Stimulated activated CD8-positive, alpha-beta memory T cell treated with anti-CD3 and anti-CD28 coated beads, Interleukin-15, amount 100 ng/mL, for 1 hour (primary cell): ENCODE results near the gene NSG1.

Source experiments
- DNase-seq: peaks from one replicate; pipeline ENCODE4 v3.0.0-alpha.2; 2020; ENCODE audit warnings: low read depth

The NSG1 gene

GRCh38 chr4:4386736-4387392 is at the start of gene NSG1:
Gene NSG1, plus strand, starts transcription at chr4:4387102. Its CDS starts 528 bp downstream, at chr4:4387630.
- no peak for DNase-seq

GRCh38 chr4:4338210-4339001 is 48.5 kb upstream of the NSG1 start:
- no peak for DNase-seq

- no peak for DNase-seq
Observed at GRCh38 chr4:4339504-4340085, 47.3 kb upstream of the NSG1 start.

GRCh38 chr4:4341861-4342650 is 44.8 kb upstream of the NSG1 start:
- DNase-seq = no peak

- no peak for DNase-seq
Observed at GRCh38 chr4:4343038-4343437, 43.9 kb upstream of the NSG1 start.

- DNase-seq = no peak
Observed at GRCh38 chr4:4344915-4345527, 41.9 kb upstream of the NSG1 start.

- no peak for DNase-seq
Observed at GRCh38 chr4:4347585-4347984, 39.3 kb upstream of the NSG1 start.

GRCh38 chr4:4348585-4348984 is 38.3 kb upstream of the NSG1 start:
- DNase-seq = peak; percentile 4

GRCh38 chr4:4349867-4350266 is 37.0 kb upstream of the NSG1 start:
- no peak for DNase-seq

- no peak for DNase-seq
Observed at GRCh38 chr4:4350909-4351308, 36.0 kb upstream of the NSG1 start.

- DNase-seq = no peak
Observed at GRCh38 chr4:4355302-4355701, 31.6 kb upstream of the NSG1 start.

GRCh38 chr4:4356106-4357041 is 30.5 kb upstream of the NSG1 start:
- no peak for DNase-seq

GRCh38 chr4:4358093-4358854 is 28.6 kb upstream of the NSG1 start:
- no peak for DNase-seq

- DNase-seq = no peak
Observed at GRCh38 chr4:4361883-4362282, 25.0 kb upstream of the NSG1 start.

GRCh38 chr4:4362991-4363697 is 23.8 kb upstream of the NSG1 start:
- DNase-seq = no peak

GRCh38 chr4:4364061-4364460 is 22.8 kb upstream of the NSG1 start:
- DNase-seq = no peak

GRCh38 chr4:4364486-4365208 is 22.3 kb upstream of the NSG1 start:
- DNase-seq = no peak

GRCh38 chr4:4368809-4369580 is 17.9 kb upstream of the NSG1 start:
- no peak for DNase-seq
